Stomach (tissue), 9 donors: Measurements from ENCODE around the gene TRAPPC2L. TPM values are rescaled to one million over a fixed set of nuclear protein-coding genes. Genes with fewer than 3 reads are reported as not detected.

Source experiments
- DNase-seq, 2 donors: peaks; one replicate each; pipeline versions ENCODE4 v3.0.0 to v3.0.0-alpha.2; 2013 to 2019
- H3K27ac ChIP-seq, 5 donors: fragments of 200-600 bp in 4 of 5; sonication (generic) in 4 of 5; one replicate each; pipeline ENCODE4 v1.5.1; 2013 to 2019; ENCODE audit warnings: mild to moderate bottlenecking in 1 of 5, moderate library complexity in 1 of 5
- H3K27me3 ChIP-seq, 3 donors: fragments of 200-600 bp; sonication (generic); one replicate each; pipeline ENCODE4 v1.5.1; 2017 to 2019; ENCODE audit warnings: mixed run types in 1 of 3
- H3K36me3 ChIP-seq, 4 donors: fragments of 200-600 bp; sonication (generic); 1 replicate in 3 of 4; 2 replicates in 1 of 4; pipeline ENCODE4 v1.5.1; 2016 to 2019
- H3K4me1 ChIP-seq, 4 donors: fragments of 200-600 bp; sonication (generic); one replicate each; pipeline ENCODE4 v1.5.1; 2016 to 2019
- H3K4me3 ChIP-seq, 4 donors: fragments of 200-600 bp; sonication (generic) in 3 of 4; one replicate each; pipeline ENCODE4 v1.5.1; 2016 to 2019; ENCODE audit warnings: mild to moderate bottlenecking in 1 of 4
- H3K9me3 ChIP-seq, 4 donors: fragments of 200-600 bp; sonication (generic); one replicate each; pipeline ENCODE4 v1.5.1; 2016 to 2019
- CTCF ChIP-seq, 7 experiments: fragments of 450-650 bp in 4 of 7; fragments of 200-600 bp in 3 of 7; sonication (generic) in 3 of 7; IDR thresholded peaks; one replicate each; pipeline ENCODE4 v1.5.1; 2016 to 2019; ENCODE audit warnings: antibody characterized with exemption in 7 of 7, control low read depth in 2 of 7, mild to moderate bottlenecking in 1 of 7
- EP300 ChIP-seq: sonication (generic); formaldehyde crosslinking; IDR thresholded peaks from one replicate; pipeline ENCODE4 v1.6.1; 2017; ENCODE audit warnings: antibody characterized with exemption
- POLR2A ChIP-seq, 4 donors: fragments of 450-650 bp; IDR thresholded peaks; one replicate each; pipeline ENCODE4 v1.6.1; 2016; ENCODE audit warnings: antibody characterized with exemption in 4 of 4, control low read depth in 2 of 4, mild to moderate bottlenecking in 1 of 4, moderate library complexity in 1 of 4
- POLR2AphosphoS5 ChIP-seq, 3 donors: sonication (generic); formaldehyde crosslinking; IDR thresholded peaks; one replicate each; pipeline ENCODE4 v1.6.1; 2016; ENCODE audit warnings: antibody characterized with exemption in 3 of 3
- WGBS, 5 donors: extraction: QIAGEN DNeasy Blood & Tissue Kit in 3 of 5; methylation state at CpG; one replicate each; pipeline versions ENCODE4 v1.1.5 to v1.1.7; 2013 to 2018; 5-methylcytosine and 5-hydroxymethylcytosine counted together
- intact Hi-C: fragments of 100-400 bp; cut with DNase I; formaldehyde crosslinking; loops from one replicate; pipeline ENCODE4 v1.15.1; 2023; ENCODE audit warnings: low total_unique reads
- polyA plus RNA-seq, 3 donors: library from polyadenylated mRNA; stranded (reverse); fragments of 200-250 nt; gene quantifications; one replicate each; pipeline ENCODE4 v1.2.3, GENCODE V29; 2013
- total RNA-seq, 5 donors: library from RNA; depleted of rRNA; stranded (reverse); fragments of >200 nt; gene quantifications; one replicate each; pipeline versions ENCODE4 v1.1.0 to v1.2.3, GENCODE V29; 2014 to 2016
- donor health status: healthy with polysubstance abuse.
- donor health status: Bipolar disorder and iron deficiency.
- donor health status: healthy.

Gene TRAPPC2L
- total and polyA plus RNA-seq, 8 donors = 2.9 to 107 (median 30.4) TPM

DNA sequence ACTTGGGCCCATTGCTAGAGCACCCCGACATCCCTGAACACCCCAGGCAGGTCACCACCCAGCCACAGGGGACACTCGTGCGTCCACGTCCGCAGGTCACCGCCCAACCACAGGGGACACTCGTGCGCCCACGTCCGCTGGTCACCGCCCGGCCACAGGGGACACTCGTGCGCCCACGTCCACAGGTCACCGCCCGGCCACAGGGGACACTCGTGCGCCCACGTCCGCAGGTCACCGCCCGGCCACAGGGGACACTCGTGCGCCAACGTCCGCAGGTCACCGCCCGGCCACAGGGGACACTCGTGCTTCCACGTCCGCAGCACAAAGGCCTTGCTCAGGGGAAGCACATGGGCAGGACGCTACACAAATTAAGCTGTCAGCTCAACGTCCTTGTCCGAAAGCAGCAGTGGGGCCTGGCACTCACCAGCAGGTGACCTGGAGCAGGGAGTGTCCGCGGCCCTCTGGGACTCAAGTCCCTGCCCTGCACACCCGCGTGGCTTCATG lies 17.8 kb upstream of the TRAPPC2L start:
- WGBS, 5 donors = 88 to 95% (median 90%) methylated on average over 21 to 39 of the region's 39 CpGs
- Histone ChIP-seq H3K27me3 (no peaks in the 10 kb centered on the region), H3K4me3 (no peak overlapping the region), H3K27ac (no peak overlapping the region), H3K9me3 (no peaks in the 10 kb centered on the region), H3K4me1 (no peaks in the 10 kb centered on the region), H3K36me3 (peaks cover 9 to 91% (median 77%) of the 10 kb centered on the region in 4 donors)
- no peak for DNase-seq
- intact Hi-C loops = no loop called here
- TF ChIP-seq POLR2AphosphoS5 (IDR thresholded peaks at IDR 0.05) = no peak
- no peak for TF ChIP-seq CTCF (IDR thresholded peaks at IDR 0.05)
- no peak for TF ChIP-seq POLR2A (IDR thresholded peaks at IDR 0.05)

DNA sequence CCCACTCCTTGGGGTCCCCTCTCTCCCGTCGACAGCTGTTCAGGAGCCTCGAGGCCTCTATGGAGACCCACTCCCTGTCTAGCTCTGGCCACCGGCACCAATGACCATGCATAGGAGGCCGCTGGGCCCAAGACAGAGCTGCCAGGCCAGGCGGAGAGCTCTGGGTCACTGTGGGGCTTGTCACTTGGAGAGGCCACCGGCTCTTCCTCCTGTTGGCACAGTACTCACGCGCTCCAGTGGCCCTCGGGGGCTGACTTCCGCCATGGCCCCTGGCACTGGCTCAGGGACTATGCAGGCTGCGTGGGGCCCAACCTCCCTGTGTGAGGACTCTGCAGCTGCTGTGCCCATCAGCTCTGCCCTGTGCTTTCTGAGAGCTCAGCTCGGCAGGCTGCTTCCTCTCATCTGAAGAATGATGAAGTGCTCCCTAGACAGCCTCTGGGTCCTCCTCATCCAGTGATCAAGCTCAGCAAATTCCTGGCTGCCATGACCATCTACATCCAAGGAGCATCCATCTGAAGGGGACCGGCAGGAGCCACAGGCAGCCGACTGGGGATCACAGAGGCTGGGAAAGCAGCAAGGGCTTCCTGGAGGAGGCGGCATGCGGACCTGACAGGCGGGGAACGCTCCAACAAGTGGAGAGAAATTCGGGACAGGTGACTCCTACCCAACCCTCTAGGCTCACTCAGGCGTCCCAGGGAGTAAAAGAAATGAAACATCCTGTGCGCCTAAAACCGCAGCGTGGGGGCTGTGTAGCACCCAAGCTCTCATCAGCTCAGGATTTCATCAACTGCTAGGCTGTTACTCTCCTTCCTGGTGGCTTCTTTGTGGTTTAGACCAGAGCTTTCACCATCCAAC lies 17.0 kb upstream of the TRAPPC2L start:
- no peak overlapping the region for H3K4me3 ChIP-seq
- no peak overlapping the region for H3K27ac ChIP-seq
- H3K4me1 ChIP-seq = no peaks in the 10 kb centered on the region
- no peaks in the 10 kb centered on the region for H3K9me3 ChIP-seq
- 88 to 97% (median 93%) methylated on average over 21 to 24 of the region's 24 CpGs for WGBS, 5 donors
- TF ChIP-seq POLR2AphosphoS5 (IDR thresholded peaks at IDR 0.05) (no peak), POLR2A (IDR thresholded peaks at IDR 0.05) (no peak), CTCF (IDR thresholded peaks at IDR 0.05) (no peak), EP300 (no peak)
- intact Hi-C loops = no loop called here
- no peaks in the 10 kb centered on the region for H3K27me3 ChIP-seq
- H3K36me3 ChIP-seq = peaks cover 9 to 87% (median 71%) of the 10 kb centered on the region in 4 donors
- DNase-seq = no peak

GRCh38 chr16:88840600-88841215 lies 16.2 kb upstream of the TRAPPC2L start:
- TF ChIP-seq POLR2AphosphoS5 (IDR thresholded peaks at IDR 0.05) = no peak
- TF ChIP-seq CTCF (IDR thresholded peaks at IDR 0.05) = no peak
- no peak for TF ChIP-seq EP300
- TF ChIP-seq POLR2A (IDR thresholded peaks at IDR 0.05) = no peak
- intact Hi-C loops = no loop called here
- no peak overlapping the region for H3K27ac ChIP-seq
- DNase-seq = no peak
- 85 to 97% (median 94%) methylated on average over 26 to 30 of the region's 30 CpGs for WGBS, 5 donors
- H3K27me3 ChIP-seq = no peaks in the 10 kb centered on the region
- no peak overlapping the region for H3K4me3 ChIP-seq
- no peaks in the 10 kb centered on the region for H3K4me1 ChIP-seq
- peaks cover 9 to 80% (median 64%) of the 10 kb centered on the region in 4 donors for H3K36me3 ChIP-seq
- H3K9me3 ChIP-seq = no peaks in the 10 kb centered on the region

DNA sequence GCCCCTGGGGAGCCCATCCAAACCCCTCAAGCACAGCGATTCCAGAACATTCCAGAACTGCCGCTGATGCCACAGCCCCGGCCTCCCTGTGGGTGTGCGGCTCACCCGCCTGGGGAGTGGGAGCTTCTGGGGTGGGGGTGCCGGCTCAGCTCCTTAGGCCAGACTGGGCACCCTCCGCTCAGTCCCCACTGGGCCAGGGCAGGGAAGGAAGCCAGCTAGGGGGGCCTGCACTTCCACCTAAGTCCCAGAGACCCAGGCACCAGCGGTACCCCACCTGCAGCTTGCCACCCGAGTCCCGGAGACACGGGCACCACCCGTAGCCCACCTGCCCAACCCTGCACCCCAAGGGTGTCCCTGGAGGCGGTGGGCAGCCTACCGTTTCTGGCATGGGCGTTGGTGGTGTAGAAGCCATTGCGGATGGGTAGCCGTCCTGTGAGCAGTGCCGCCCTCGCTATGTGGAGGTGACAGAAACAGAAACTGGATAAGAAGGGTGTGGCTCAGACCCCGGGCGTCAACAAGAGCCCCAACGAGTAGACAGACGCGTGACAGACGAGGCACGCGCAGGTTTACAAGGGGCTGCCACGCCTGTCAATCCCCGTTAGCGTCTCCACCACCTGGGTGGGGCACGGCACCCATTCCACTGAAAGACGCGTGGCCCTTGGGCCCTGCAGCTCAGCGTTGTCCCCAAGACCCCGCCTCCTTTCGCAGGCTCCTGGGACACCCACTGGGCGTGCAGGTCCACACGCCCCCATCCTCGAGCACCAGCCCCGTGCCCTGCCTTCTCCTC lies 15.2 kb upstream of the TRAPPC2L start:
- WGBS, 5 donors = 78 to 94% (median 85%) methylated on average over 29 to 40 of the region's 40 CpGs
- no peak overlapping the region for H3K4me3 ChIP-seq
- no peak overlapping the region for H3K27ac ChIP-seq
- TF ChIP-seq EP300 = no peak
- no peak for TF ChIP-seq POLR2A (IDR thresholded peaks at IDR 0.05)
- TF ChIP-seq CTCF (IDR thresholded peaks at IDR 0.05) = no peak
- no peak for TF ChIP-seq POLR2AphosphoS5 (IDR thresholded peaks at IDR 0.05)
- no peaks in the 10 kb centered on the region for H3K4me1 ChIP-seq
- peak in 1 of 2 donors; percentile 30 for DNase-seq
- peaks cover 9 to 73% (median 58%) of the 10 kb centered on the region in 4 donors for H3K36me3 ChIP-seq
- H3K27me3 ChIP-seq = no peaks in the 10 kb centered on the region
- no peaks in the 10 kb centered on the region for H3K9me3 ChIP-seq
- intact Hi-C loops = no loop called here
